ENCODE results near the gene KRT6C.

DNA sequence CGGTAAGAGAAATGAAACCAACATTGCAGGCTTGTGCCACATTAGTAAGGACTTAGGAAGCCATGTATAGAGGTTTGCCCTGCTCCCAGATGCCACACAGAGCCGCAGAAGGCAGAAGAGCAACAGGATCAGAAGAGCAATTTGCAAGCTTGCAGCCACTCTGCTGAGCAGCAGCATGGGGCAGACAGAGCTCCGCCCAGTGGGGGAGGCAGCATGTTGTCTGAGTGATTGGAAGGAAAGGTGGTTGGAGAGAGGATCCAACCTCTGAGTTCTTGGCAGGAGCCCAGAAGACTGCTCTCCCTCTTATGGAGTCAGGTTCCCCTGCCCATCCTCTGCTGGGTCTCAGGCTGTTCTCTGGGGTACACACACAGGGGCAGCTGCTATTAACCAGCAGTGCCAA lies 21.8 kb upstream of the KRT6C start:
- no peak for TF ChIP-seq CTCF (conservative IDR thresholded peaks at IDR 0.05)
- no peak for TF ChIP-seq ZFX (IDR thresholded peaks at IDR 0.05)

All from C4-2B (cell line).